ENCODE measurements around the gene SMC1B. TPM values are rescaled to one million over a fixed set of nuclear protein-coding genes. Genes with fewer than 3 reads are reported as not detected.

Gene SMC1B
- total RNA-seq, 1 experiment from 2014 or later, result not detected

DNA sequence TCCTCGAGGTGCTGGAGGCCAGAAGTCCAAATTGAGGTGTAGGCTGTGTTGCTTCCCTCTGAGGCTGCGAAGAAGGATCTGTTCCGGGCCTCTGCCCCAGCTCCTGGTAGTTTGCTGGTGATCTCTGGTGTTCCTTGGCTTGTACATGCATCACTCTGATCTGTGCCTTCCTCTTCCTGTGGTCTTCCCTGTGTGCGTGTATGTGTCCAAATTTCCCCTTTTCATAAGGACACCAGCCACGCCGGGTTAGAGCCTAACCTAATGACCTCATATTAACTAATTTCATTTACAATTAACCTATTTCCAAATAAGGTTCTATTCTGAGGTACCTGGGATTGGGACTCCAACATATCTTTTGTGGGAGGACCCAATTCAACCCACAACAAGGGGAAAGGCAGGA is 21.6 kb upstream of the SMC1B start:
- no peaks in the 10 kb centered on the region for H3K27me3 Mint-ChIP-seq (ENCODE audit: unreplicated experiment)
- BruUV-seq (replicated peaks), result no TSS peak
- no peak overlapping the region for H3K4me3 Mint-ChIP-seq (ENCODE audit: low read depth, unreplicated experiment)
- no peaks in the 10 kb centered on the region for H3K9me3 Mint-ChIP-seq (ENCODE audit: low read depth, unreplicated experiment)
- CTCF ChIA-PET, result no interaction called here
- no peak overlapping the region for H3K27ac Mint-ChIP-seq (ENCODE audit: unreplicated experiment)
- intact Hi-C loops (cut with micrococcal nuclease; ENCODE audit: unreplicated experiment), result loop anchor here (1.0 kb wide), 1 partner anchor 166 kb away; no protein-coding TSS in a partner anchor
- TF ChIP-seq, protein P1, sequence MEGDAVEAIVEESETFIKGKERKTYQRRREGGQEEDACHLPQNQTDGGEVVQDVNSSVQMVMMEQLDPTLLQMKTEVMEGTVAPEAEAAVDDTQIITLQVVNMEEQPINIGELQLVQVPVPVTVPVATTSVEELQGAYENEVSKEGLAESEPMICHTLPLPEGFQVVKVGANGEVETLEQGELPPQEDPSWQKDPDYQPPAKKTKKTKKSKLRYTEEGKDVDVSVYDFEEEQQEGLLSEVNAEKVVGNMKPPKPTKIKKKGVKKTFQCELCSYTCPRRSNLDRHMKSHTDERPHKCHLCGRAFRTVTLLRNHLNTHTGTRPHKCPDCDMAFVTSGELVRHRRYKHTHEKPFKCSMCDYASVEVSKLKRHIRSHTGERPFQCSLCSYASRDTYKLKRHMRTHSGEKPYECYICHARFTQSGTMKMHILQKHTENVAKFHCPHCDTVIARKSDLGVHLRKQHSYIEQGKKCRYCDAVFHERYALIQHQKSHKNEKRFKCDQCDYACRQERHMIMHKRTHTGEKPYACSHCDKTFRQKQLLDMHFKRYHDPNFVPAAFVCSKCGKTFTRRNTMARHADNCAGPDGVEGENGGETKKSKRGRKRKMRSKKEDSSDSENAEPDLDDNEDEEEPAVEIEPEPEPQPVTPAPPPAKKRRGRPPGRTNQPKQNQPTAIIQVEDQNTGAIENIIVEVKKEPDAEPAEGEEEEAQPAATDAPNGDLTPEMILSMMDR (IDR thresholded peaks at IDR 0.05; ENCODE audit: unreplicated experiment), result no peak
- no peaks in the 10 kb centered on the region for H3K36me3 Mint-ChIP-seq (ENCODE audit: insufficient read depth, unreplicated experiment)
- no peak for DNase-seq
- peaks cover 10% of the 10 kb centered on the region for H3K4me1 Mint-ChIP-seq (ENCODE audit: low read depth, unreplicated experiment)

GRCh38 chr22:45430871-45431270 is 17.5 kb upstream of the SMC1B start:
- Mint-ChIP-seq H3K27me3 (ENCODE audit: unreplicated experiment) (peaks cover 23% of the 10 kb centered on the region), H3K9me3 (ENCODE audit: low read depth, unreplicated experiment) (peaks cover 3% of the 10 kb centered on the region), H3K36me3 (ENCODE audit: insufficient read depth, unreplicated experiment) (no peaks in the 10 kb centered on the region), H3K4me3 (ENCODE audit: low read depth, unreplicated experiment) (no peak overlapping the region), H3K27ac (ENCODE audit: unreplicated experiment) (no peak overlapping the region), H3K4me1 (ENCODE audit: low read depth, unreplicated experiment) (peaks cover 10% of the 10 kb centered on the region)
- CTCF ChIA-PET, result no interaction called here
- BruUV-seq (replicated peaks), result no TSS peak
- intact Hi-C loops (cut with micrococcal nuclease; ENCODE audit: unreplicated experiment), result no loop called here
- TF ChIP-seq, protein P1 (IDR thresholded peaks at IDR 0.05; ENCODE audit: unreplicated experiment), result no peak
- DNase-seq, result no peak

GRCh38 chr22:45429981-45430775 is 16.8 kb upstream of the SMC1B start:
- CTCF ChIA-PET, result no interaction called here

GRCh38 chr22:45429424-45429823 is 16.0 kb upstream of the SMC1B start:
- no peak for DNase-seq
- Mint-ChIP-seq H3K36me3 (ENCODE audit: insufficient read depth, unreplicated experiment) (no peaks in the 10 kb centered on the region), H3K9me3 (ENCODE audit: low read depth, unreplicated experiment) (peaks cover 3% of the 10 kb centered on the region), H3K4me3 (ENCODE audit: low read depth, unreplicated experiment) (no peak overlapping the region), H3K27ac (ENCODE audit: unreplicated experiment) (no peak overlapping the region), H3K4me1 (ENCODE audit: low read depth, unreplicated experiment) (no peaks in the 10 kb centered on the region), H3K27me3 (ENCODE audit: unreplicated experiment) (peaks cover 23% of the 10 kb centered on the region)
- TF ChIP-seq, protein P1 (IDR thresholded peaks at IDR 0.05; ENCODE audit: unreplicated experiment), result no peak
- CTCF ChIA-PET, result no interaction called here
- intact Hi-C loops (cut with micrococcal nuclease; ENCODE audit: unreplicated experiment), result no loop called here
- no TSS peak for BruUV-seq (replicated peaks)

More at GRCh38 chr22:45429981-45430775, 16.8 kb upstream of the SMC1B start:
- no TSS peak for BruUV-seq (replicated peaks)
- H3K4me1 Mint-ChIP-seq (ENCODE audit: low read depth, unreplicated experiment), result peaks cover 3% of the 10 kb centered on the region
- H3K36me3 Mint-ChIP-seq (ENCODE audit: insufficient read depth, unreplicated experiment), result no peaks in the 10 kb centered on the region
- TF ChIP-seq, protein P1 (IDR thresholded peaks at IDR 0.05; ENCODE audit: unreplicated experiment), result no peak
- no peak overlapping the region for H3K27ac Mint-ChIP-seq (ENCODE audit: unreplicated experiment)
- no peak overlapping the region for H3K4me3 Mint-ChIP-seq (ENCODE audit: low read depth, unreplicated experiment)
- H3K27me3 Mint-ChIP-seq (ENCODE audit: unreplicated experiment), result peaks cover 23% of the 10 kb centered on the region
- peaks cover 3% of the 10 kb centered on the region for H3K9me3 Mint-ChIP-seq (ENCODE audit: low read depth, unreplicated experiment)
- intact Hi-C loops (cut with micrococcal nuclease; ENCODE audit: unreplicated experiment), result no loop called here
- DNase-seq, result no peak
